Activated effector memory CD4-positive, alpha-beta T cell treated with anti-CD3 and anti-CD28 coated beads, Interleukin-2, amount 50 U/mL, for 16 hours (primary cell): ENCODE measurements around the gene SCMH1.
"Not testable (repeated sequence)": the region's sequence is repeated elsewhere in the genome, so short reads cannot be mapped to it uniquely, and the experiment has no call there.

Experiments used
- DNase-seq: peaks from one replicate; pipeline ENCODE4 v3.0.0-alpha.2; 2020

SCMH1 gene

DNA sequence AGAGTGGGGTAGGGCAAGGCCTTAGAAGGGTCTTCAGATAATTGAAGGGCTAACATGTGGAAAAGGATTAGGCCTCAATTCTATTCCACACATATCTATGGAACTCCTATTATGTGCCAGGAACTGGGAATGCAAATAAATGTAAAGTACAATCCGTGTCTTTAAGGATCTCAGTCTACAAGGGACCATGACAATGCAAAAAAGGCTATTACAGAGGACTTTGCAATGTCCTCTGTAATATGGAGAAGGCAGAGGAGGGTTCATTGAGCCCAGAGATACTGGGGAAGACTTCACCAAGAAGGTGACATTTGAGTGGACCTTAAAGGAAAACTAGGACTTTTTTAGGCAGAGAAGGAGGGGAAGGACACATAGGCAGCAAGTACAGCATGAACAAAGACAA lies 4.5 kb upstream of the SCMH1 start:
- no peak for DNase-seq

DNA sequence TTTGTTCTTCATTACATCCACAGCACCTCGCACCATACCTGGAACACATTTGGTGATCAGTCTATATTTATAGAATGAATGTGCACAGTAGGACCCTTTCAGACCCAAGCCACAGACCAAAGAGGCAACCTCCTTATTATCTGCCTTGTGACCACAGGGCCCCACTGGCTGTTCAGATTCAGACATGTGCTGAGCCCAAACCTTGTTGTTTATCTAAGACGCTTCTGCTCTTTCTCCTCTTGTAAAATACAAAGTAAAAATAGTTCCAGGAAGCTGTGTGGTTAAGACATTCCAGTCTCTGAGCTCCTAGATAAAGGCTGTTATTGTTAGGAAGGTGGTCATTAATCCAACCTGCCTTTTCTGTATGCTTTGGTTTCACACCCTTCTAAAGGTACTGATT lies 3.6 kb upstream of the SCMH1 start:
- DNase-seq: no peak

DNA sequence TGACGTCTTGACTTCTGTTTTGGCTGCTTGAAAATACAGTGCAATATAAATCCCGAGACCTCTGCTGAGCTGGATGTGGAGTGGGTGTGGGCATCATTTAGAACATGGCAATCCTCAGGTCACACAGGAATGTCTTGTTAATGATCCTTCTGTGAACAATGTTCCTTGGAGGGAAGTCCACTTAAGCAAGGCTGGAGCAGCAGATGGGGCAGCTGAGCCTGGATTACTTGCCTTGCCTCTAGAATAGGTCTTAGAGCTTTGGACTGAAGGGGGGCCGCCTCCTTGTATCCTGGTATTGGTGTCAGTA lies 926 bp upstream of the SCMH1 start:
- DNase-seq: no peak

- no peak for DNase-seq
Observed at GRCh38 chr1:41242342-41243078, 404 bp upstream of the SCMH1 start.

DNA sequence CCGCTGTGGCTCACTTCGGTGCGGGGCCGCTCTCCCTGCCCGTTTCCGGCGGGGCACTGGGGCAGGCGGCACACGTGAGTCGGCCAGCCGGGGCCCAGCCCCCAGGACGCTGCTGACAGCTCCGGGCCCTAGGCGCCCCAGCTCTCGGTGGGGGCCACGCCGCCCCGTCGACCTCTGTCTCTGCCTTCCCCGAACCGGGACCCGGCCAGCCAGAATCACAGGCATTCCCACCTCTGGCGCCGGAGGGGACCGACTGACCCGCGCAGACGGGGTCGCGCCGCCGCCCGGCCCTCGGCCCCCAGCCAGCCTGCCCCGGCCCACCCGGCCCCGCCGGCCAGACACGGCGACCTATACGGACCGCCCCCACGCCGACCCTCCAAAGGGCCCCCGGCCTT lies 755 bp downstream of the SCMH1 start:
- DNase-seq: peak; percentile 80

- DNase-seq: no peak
Observed at GRCh38 chr1:41240781-41241353, 1.2 kb downstream of the SCMH1 start.

DNA sequence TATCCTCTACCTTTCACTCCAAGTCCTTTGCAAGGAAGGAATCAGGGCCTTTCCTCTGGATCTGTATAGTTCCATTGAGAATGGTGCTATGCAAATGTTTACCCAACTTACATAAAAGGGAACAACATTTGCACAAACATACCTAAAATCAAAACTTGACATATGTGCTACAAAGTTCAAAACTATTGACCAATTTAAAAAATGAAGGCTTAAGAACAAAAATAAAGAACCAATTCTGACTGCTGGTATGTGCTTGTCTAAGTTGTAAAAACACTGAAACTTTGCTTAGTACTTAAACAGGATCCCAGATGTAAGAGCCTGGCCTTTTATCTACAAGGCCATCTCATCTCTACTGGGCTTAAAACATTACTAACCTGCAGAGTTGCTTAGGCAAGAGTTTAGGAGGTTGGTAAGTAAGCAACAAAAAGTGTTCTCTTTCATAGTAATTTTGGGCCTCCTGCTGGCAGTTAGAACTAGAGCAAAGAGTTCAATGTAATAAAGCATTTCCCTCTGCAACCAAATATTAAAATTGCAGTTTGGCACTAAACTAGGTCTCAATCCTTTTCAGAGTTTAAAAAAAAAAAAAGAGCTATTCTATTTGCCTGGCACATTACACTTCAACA lies 2.0 kb downstream of the SCMH1 start:
- DNase-seq: no peak

- DNase-seq: no peak
Observed at GRCh38 chr1:41238311-41238988, 3.7 kb downstream of the SCMH1 start.

GRCh38 chr1:41236781-41237180 lies 5.3 kb downstream of the SCMH1 start:
- DNase-seq: no peak

DNA sequence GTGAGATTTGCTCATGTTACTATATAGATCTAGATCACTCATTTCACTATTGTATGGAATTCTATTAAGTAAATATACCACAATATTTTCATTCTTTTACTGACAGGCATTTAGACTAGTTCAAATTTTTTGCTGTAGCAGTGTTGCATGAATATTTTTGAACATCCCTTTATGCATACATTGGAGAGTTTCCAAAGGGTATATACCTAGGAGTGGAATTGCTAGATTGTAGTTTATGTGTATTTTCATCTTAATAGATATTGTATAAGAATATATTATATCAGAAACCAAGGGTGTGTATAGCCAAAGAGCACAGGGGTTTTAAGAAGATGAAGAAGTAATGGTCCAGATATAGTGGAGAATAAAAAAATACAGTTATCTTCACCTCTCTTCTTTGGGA lies 6.2 kb downstream of the SCMH1 start:
- no peak for DNase-seq

GRCh38 chr1:41233708-41234107 lies 8.4 kb downstream of the SCMH1 start:
- no peak for DNase-seq

GRCh38 chr1:41232305-41232704 lies 9.8 kb downstream of the SCMH1 start:
- no peak for DNase-seq

- no peak for DNase-seq
Observed at GRCh38 chr1:41230656-41231055, 11.4 kb downstream of the SCMH1 start.

- not testable (repeated sequence) for DNase-seq
Observed at GRCh38 chr1:41229219-41229618, 12.9 kb downstream of the SCMH1 start.

- DNase-seq: no peak
Observed at GRCh38 chr1:41226815-41227434, 15.2 kb downstream of the SCMH1 start.

- DNase-seq: no peak
Observed at GRCh38 chr1:41225495-41225894, 16.6 kb downstream of the SCMH1 start.

- no peak for DNase-seq
Observed at GRCh38 chr1:41222496-41222895, 19.6 kb downstream of the SCMH1 start.

- DNase-seq: no peak
Observed at GRCh38 chr1:41221995-41222394, 20.1 kb downstream of the SCMH1 start.

GRCh38 chr1:41218152-41218551 lies 24.0 kb downstream of the SCMH1 start:
- no peak for DNase-seq

DNA sequence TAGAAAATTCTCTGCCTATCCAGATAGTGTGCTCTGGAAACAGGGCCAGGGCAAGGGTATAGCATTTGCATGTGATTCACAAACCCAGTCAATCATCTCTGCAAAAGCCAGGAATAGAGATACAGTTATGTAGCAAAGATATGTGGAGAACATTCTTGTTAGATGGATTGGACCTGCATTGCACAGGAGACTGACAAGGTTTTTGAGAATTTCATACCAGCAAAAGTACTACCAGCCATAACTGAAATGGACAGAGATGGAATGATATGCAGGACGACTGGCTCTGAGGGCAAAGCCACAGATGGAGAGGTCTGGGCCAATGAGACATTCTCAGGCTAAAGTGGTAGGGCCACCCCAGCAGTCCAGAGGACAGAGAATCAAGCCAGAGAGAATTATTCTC lies 24.7 kb downstream of the SCMH1 start:
- DNase-seq: no peak

GRCh38 chr1:41215623-41216022 lies 26.5 kb downstream of the SCMH1 start:
- no peak for DNase-seq

- DNase-seq: no peak
Observed at GRCh38 chr1:41213341-41213740, 28.8 kb downstream of the SCMH1 start.

DNA sequence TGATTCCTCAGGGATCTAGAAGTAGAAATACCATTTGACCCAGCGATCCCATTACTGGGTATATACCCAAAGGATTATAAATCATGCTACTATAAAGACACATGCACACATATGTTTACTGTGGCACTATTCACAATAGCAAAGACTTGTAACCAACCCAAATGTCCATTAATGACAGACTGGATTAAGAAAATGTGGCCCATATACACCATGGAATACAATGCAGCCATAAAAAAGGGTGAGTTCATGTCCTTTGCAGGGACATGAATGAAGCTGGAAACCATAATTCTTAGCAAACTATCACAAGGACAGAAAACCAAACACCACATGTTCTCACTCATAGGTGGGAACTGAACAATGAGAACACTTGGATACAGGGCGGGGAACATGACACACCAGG lies 30.5 kb downstream of the SCMH1 start:
- not testable (repeated sequence) for DNase-seq

DNA sequence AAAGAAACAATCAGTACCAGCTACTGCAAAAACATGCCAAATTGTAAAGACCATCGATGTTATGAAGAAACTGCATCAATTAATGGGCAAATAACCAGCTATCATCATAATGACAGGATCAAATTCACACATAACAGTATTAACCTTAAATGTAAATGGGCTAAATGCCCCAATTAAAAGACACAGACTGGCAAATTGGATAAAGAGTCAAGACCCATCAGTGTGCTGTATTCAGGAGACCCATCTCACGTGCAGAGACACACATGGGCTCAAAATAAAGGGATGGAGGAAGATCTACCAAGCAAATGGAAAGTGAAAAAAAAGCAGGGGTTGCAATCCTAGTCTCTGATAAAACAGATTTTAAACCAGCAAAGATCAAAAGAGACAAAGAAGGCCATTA lies 35.1 kb downstream of the SCMH1 start:
- not testable (repeated sequence) for DNase-seq
